Endothelial cell of umbilical vein (primary cell): Measurements from ENCODE around the gene RPL39L.

Source experiments
- EZH2 ChIP-seq: IDR thresholded peaks from 2 replicates; pipeline ENCODE4 v1.6.1; 2012; ENCODE audit warnings: borderline replicate concordance, low read depth, mild to moderate bottlenecking, moderate library complexity, low read length, inconsistent platforms; ENCODE audit not compliant: severe bottlenecking
- FOS ChIP-seq: IDR thresholded peaks from 2 replicates; pipeline ENCODE4 v1.6.1; 2011; ENCODE audit warnings: mild to moderate bottlenecking, low read length, moderate library complexity, borderline replicate concordance; ENCODE audit not compliant: insufficient read depth
- JUN ChIP-seq: IDR thresholded peaks from 2 replicates; pipeline ENCODE4 v1.6.1; 2011; ENCODE audit warnings: borderline replicate concordance, low read depth; ENCODE audit not compliant: insufficient read length, insufficient read depth
- POLR2A ChIP-seq: IDR thresholded peaks from 2 replicates; pipeline ENCODE4 v1.6.1; 2012; ENCODE audit warnings: low read depth, mild to moderate bottlenecking, control low read depth, low read length
- TF ChIP-seq, protein P1 (sequence below), 2 donors: IDR thresholded peaks; 1 replicate in 1 of 2; 2 replicates in 1 of 2; pipeline ENCODE4 v1.5.1; 2011; ENCODE audit warnings: low read length in 2 of 2, mild to moderate bottlenecking in 2 of 2, moderate library complexity in 2 of 2, control low read depth in 1 of 2, inconsistent platforms in 1 of 2, low read depth in 1 of 2; ENCODE audit not compliant: insufficient read depth in 1 of 2; ENCODE audit errors: extremely low read depth in 1 of 2

DNA sequence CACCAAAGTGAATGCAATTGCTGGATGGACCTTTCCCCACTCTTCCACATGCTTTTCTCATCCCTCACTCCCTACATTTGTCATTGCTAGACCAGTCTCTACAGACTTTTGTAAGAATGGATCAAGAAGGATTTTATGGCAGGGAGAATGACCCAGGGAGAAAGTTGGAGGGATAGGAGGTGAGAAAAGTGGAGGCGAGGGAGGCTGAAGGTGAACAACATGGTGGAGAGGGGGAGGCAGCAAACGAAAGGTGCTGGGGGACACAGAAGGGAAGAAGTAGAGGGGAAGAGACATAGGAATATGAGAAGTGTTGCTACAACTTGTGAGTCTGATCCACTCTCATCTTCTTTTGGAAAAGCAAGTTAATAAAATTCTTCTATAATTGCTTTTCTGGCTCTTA, 33.6 kb upstream of the RPL39L start:
- TF ChIP-seq, protein P1, sequence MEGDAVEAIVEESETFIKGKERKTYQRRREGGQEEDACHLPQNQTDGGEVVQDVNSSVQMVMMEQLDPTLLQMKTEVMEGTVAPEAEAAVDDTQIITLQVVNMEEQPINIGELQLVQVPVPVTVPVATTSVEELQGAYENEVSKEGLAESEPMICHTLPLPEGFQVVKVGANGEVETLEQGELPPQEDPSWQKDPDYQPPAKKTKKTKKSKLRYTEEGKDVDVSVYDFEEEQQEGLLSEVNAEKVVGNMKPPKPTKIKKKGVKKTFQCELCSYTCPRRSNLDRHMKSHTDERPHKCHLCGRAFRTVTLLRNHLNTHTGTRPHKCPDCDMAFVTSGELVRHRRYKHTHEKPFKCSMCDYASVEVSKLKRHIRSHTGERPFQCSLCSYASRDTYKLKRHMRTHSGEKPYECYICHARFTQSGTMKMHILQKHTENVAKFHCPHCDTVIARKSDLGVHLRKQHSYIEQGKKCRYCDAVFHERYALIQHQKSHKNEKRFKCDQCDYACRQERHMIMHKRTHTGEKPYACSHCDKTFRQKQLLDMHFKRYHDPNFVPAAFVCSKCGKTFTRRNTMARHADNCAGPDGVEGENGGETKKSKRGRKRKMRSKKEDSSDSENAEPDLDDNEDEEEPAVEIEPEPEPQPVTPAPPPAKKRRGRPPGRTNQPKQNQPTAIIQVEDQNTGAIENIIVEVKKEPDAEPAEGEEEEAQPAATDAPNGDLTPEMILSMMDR (IDR thresholded peaks at IDR 0.05; ENCODE audit: extremely low read depth in 1 of 2, insufficient read depth in 1 of 2, low read depth in 1 of 2, low read length in 2 of 2): no peak
- no peak for TF ChIP-seq POLR2A
- TF ChIP-seq EZH2: no peak
- TF ChIP-seq JUN: no peak
- no peak for TF ChIP-seq FOS
